GM19467 (cell line): Measurements from ENCODE around the gene GALT.
A peak's percentile ranks its signal among the peaks of the same experiment; 100 is the strongest.
"Not testable (repeated sequence)": the region's sequence is repeated elsewhere in the genome, so short reads cannot be mapped to it uniquely, and the experiment has no call there.

Experiments
- ATAC-seq: cut with Tn5 transposase; IDR thresholded peaks from one replicate; pipeline ENCODE4 v1.9.1; 2021; ENCODE audit warnings: mild to moderate bottlenecking, moderate library complexity; ENCODE audit not compliant: unreplicated experiment

The GALT gene

DNA sequence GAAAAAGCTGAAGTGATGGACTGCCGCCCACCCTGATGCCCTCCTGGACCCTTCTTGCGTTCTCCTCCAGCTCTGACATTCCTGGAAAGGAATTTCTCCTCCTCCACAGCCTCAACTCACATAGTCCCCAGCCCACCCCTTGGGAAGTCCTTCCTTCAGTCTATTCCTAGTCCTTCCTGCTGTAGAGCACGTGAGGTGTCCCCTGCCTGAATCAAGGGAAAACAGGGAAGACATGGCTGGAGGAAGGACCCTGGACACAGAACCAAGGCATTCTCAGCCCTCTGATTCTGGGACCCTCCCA is 21.3 kb upstream of the GALT start:
- no peak for ATAC-seq

- no peak for ATAC-seq
Measured at GRCh38 chr9:34627716-34628655, 18.5 kb upstream of the GALT start.

- ATAC-seq = no peak
Measured at GRCh38 chr9:34628656-34629490, 17.6 kb upstream of the GALT start, which contains the start of gene ARID3C. Gene ARID3C (minus strand): TSS chr9:34629066. CDS start chr9:34628014, 1,052 bp downstream.

DNA sequence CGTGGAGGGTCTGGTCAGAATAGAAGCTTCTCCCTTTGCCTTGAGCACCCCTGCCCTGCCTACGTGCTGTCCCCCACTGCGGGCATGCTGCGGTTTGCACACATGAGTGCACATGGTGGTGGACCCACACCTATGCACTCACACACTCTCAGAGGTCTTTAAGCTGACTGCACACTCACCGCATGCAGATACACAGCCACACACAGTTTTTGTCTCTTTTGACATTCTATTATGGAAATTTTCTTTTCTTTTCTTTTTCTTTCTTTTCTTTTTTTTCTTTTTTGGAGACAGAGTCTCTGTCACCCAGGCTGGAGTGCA is 17.0 kb upstream of the GALT start:
- no peak for ATAC-seq

- no peak for ATAC-seq
Measured at GRCh38 chr9:34630402-34631154, 15.9 kb upstream of the GALT start.

DNA sequence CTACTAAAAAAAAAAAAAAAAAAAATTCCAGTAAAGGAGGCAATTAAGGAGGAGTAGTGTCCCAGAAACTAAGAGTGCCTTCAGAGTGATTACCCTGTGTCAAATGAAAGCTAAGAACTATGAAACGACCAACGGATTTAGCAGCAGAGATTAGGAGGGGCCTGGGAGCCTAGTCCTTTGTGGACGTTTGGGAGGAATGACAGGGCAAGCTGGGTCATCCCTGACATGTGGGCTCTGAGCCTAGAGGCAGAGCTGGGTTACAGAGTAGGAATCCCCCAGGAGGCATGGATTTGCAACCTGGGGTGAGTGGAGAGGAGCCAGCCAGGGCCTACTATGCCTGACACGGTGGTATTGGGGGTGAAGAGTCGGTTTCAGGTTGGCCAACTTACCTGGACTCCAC is 13.3 kb upstream of the GALT start:
- no peak for ATAC-seq

DNA sequence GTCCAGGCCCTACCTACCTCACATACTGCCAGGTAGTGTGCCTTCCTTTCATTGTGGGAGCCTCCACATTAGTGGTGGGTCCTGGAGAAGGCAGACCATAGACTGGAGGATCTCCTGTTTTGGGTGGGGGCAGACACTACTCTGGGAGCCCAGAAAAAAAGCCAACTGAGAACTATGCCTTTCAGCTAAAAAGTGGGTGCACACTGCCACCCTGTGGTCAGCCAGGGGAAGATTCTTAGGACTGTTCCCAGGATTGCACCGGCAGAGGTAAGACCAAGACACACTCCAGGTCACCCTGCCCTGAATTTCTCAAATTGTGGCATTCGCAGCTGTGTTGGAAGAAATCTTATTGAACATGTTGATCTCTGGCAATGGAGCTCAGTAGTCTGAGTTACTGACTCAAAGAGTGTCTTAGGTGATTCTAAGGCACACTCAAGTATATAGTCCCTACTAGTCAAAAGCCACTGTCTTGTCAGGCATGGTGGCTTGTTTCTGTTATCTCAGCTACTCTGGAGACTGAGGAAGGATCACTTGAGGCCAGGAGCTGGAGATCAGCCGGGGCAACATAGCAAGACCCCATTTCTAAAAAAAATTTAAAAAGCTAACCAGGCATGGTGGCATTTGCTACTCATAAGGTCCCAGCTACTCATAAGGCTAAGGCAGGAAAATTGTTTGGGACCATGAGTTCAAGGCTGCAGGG is 12.5 kb upstream of the GALT start:
- peak; percentile 36 for ATAC-seq

DNA sequence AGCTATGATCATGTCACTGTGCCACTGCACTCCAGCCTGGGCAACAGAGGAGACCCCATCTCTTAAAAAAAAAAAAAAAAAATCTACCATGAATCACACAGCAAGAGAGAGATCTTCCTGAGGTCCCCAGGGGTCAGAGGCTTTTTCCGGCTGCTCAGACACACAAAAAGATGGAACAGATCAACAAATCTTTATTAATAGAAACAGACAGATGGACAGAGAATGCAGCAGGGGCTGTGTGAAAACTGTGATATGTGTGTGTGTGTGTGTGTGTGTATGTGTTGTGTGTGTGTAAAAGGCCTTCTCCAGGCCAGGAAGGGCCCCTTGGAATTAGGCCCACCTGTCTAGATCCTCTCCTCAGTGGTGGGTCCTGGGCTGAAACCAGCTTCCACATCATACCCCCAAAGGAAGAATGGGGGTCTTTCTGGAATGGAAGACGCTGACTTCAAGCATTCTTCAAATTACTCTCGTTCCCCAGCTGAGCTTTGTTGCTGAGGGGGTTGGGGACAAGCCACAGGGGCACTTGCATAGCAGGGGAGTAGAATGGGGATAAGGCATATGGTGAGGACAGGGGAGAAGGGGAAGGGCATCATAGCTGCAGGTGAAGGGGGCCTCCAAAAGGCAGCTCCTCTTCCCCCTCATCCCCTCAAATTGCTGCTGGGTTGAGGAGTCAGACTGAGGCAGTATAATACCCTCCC is 11.8 kb upstream of the GALT start:
- ATAC-seq = no peak

- ATAC-seq = no peak
Measured at GRCh38 chr9:34635556-34635955, 10.9 kb upstream of the GALT start.

GRCh38 chr9:34636791-34637355 is 9.6 kb upstream of the GALT start:
- no peak for ATAC-seq

- peak; percentile 90 for ATAC-seq
Measured at GRCh38 chr9:34637356-34638137, 8.9 kb upstream of the GALT start, which contains the start of gene SIGMAR1. Gene SIGMAR1 (minus strand): TSS chr9:34637787. CDS start chr9:34637697, 90 bp downstream.

GRCh38 chr9:34638138-34638445 is 8.4 kb upstream of the GALT start:
- no peak for ATAC-seq

DNA sequence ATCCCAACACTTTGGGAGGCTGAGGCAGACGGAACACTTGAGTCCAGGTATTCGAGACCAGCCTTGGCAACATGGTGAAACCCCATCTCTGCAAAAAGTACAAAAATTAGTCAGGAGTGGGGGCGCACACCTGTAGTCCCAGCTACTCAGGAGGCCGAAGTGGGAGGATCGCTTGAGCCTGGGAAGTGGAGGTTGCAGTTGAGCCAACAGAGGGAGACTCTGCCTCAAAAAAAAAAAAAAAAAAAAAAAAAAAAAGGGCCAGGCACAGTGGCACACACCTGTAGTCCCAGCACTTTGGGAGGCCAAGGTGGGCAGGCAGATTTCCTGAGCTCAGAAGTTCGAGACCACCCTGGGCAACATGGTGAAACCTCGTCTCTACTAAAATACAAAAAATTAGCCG is 7.2 kb upstream of the GALT start:
- not testable (repeated sequence) for ATAC-seq

DNA sequence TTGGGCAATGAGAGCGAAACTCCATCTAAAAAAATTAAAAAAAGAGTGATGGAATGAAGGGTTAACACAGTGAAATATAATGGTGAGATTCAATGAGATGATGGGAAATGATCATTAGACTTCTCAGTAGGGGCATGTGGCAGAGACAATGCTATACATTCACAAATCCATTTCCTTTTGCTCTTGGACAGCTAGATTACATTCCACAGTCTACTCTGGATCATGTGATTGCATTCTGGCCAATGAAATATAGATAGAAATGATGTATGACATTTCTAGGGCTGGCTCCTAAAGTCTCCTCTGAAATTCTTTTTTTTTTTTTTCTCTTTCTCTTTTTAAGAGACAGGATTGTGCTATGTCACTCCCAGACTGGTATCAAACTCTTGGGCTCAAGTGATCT is 3.8 kb upstream of the GALT start:
- no peak for ATAC-seq

DNA sequence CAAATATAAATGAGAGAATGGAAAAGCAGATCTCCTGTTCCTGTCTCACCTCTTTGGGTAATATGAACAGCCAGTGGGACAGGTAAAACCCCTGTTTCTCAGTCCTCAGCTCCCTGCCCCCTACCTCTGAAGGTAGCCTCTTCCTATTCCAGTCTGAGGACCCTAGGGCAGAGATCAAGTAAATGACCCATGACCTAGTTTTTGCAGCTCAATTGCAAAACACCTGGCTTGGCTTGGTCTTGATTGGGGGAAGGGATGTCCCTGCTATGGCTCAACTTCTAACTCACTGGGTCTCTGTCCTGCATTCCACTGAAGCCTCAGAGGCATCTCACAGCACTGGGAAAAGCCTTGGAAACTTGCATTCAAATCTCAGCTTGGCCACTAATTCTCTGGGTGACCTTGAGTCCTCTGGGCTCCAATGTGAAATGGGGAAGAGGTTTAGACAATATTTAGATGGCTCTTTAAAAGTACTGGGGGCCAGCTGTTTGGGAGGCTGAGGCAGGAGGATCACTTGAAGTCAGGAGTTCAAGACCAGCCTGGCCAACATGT is 1.6 kb upstream of the GALT start:
- no peak for ATAC-seq

DNA sequence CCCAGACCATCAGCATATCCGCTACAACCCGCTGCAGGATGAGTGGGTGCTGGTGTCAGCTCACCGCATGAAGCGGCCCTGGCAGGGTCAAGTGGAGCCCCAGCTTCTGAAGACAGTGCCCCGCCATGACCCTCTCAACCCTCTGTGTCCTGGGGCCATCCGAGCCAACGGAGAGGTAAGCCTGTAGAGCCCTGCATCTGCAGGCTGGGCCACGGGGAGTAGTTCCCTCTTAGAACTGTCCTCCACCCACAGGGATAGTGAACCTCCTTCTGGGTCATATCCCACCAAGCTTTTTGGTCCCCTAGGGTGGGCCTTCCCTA is 569 bp downstream of the GALT start:
- ATAC-seq = no peak

DNA sequence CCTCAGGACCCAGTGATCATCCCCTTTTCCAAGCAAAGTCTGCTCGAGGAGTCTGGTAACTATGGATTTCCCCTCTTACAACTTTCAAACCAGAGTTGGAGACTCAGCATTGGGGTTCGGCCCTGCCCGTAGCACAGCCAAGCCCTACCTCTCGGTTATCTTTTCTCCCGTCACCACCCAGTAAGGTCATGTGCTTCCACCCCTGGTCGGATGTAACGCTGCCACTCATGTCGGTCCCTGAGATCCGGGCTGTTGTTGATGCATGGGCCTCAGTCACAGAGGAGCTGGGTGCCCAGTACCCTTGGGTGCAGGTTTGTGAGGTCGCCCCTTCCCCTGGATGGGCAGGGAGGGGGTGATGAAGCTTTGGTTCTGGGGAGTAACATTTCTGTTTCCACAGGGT is 1.2 kb downstream of the GALT start:
- ATAC-seq = no peak

- ATAC-seq = no peak
Measured at GRCh38 chr9:34648673-34649072, 2.2 kb downstream of the GALT start.

- ATAC-seq = no peak
Measured at GRCh38 chr9:34650816-34651215, 4.3 kb downstream of the GALT start.
